ENCODE measurements around the gene UTP25.

The UTP25 gene

GRCh38 chr1:209844695-209845407 lies 17.1 kb downstream of the UTP25 start:
- DNase-seq = no peak

GRCh38 chr1:209845408-209845725 lies 17.6 kb downstream of the UTP25 start:
- no peak for DNase-seq

- DNase-seq = no peak
These were observed 21.6 kb downstream of the UTP25 start for GRCh38 chr1:209849388-209849787.

GRCh38 chr1:209850342-209850979 lies 22.7 kb downstream of the UTP25 start:
- DNase-seq = peak; percentile 54

- no peak for DNase-seq
These were observed 25.9 kb downstream of the UTP25 start for GRCh38 chr1:209853676-209854075.

GRCh38 chr1:209854196-209854595 lies 26.4 kb downstream of the UTP25 start:
- DNase-seq = peak; percentile 14

- DNase-seq = no peak
These were observed 27.2 kb downstream of the UTP25 start for GRCh38 chr1:209855006-209855405.

GRCh38 chr1:209855623-209856022 lies 27.9 kb downstream of the UTP25 start:
- no peak for DNase-seq

- DNase-seq = no peak
These were observed 30.9 kb downstream of the UTP25 start for GRCh38 chr1:209858561-209859103.

GRCh38 chr1:209860293-209860881 lies 32.6 kb downstream of the UTP25 start:
- peak; percentile 93 for DNase-seq

- DNase-seq = no peak
These were observed 33.5 kb downstream of the UTP25 start for GRCh38 chr1:209861242-209861641.

GRCh38 chr1:209862391-209863356 lies 34.9 kb downstream of the UTP25 start:
- peak; percentile 16 for DNase-seq

GRCh38 chr1:209863766-209864485 lies 36.2 kb downstream of the UTP25 start:
- DNase-seq = peak; percentile 52

GRCh38 chr1:209866201-209866600 lies 38.4 kb downstream of the UTP25 start:
- no peak for DNase-seq

- peak; percentile 84 for DNase-seq
These were observed 41.7 kb downstream of the UTP25 start for GRCh38 chr1:209869291-209870149.

GRCh38 chr1:209870151-209870831 lies 42.5 kb downstream of the UTP25 start:
- peak; percentile 82 for DNase-seq

- DNase-seq = no peak
These were observed 43.2 kb downstream of the UTP25 start for GRCh38 chr1:209871006-209871405.

GRCh38 chr1:209871430-209871829 lies 43.7 kb downstream of the UTP25 start:
- no peak for DNase-seq

GRCh38 chr1:209873067-209873799 lies 45.5 kb downstream of the UTP25 start:
- no peak for DNase-seq

- peak; percentile 81 for DNase-seq
These were observed 47.7 kb downstream of the UTP25 start for GRCh38 chr1:209875515-209875914.
